GM10266 (cell line): ENCODE results near the gene FMNL1.
A peak's percentile ranks its signal among the peaks of the same experiment; 100 is the strongest.
"Not testable (repeated sequence)": the region's sequence is repeated elsewhere in the genome, so short reads cannot be mapped to it uniquely, and the experiment has no call there.

Source experiments
- DNase-seq: peaks from one replicate; pipeline ENCODE4 v3.0.0; 2012; ENCODE audit errors: extremely low spot score
- TF ChIP-seq, protein P1 (sequence below): IDR thresholded peaks from 2 replicates; pipeline ENCODE4 v1.5.1; 2012; ENCODE audit warnings: mild to moderate bottlenecking, low read depth; ENCODE audit not compliant: control insufficient read depth, insufficient read depth; ENCODE audit errors: missing control alignments

Gene FMNL1

DNA sequence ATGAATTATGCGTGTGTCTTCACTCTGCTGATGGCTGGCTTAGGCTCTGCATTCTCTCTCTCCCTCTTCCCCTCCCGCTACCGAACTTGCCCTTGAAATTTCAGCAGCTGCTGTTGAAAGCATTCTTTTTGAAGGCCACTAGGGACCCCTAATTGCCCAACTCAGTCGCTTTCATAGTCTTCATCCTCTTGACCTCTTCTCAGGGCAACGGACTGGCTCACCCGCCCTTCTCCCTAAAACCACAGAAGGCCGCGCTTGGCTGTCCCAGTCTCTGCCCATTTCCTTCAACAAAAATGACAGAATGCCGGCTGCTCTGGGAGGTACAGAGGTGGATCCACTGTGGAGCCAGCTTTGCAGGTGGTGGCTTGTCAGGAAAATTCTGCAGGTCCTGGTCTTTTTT lies 21.0 kb upstream of the FMNL1 start:
- DNase-seq = no peak
- TF ChIP-seq, protein P1, sequence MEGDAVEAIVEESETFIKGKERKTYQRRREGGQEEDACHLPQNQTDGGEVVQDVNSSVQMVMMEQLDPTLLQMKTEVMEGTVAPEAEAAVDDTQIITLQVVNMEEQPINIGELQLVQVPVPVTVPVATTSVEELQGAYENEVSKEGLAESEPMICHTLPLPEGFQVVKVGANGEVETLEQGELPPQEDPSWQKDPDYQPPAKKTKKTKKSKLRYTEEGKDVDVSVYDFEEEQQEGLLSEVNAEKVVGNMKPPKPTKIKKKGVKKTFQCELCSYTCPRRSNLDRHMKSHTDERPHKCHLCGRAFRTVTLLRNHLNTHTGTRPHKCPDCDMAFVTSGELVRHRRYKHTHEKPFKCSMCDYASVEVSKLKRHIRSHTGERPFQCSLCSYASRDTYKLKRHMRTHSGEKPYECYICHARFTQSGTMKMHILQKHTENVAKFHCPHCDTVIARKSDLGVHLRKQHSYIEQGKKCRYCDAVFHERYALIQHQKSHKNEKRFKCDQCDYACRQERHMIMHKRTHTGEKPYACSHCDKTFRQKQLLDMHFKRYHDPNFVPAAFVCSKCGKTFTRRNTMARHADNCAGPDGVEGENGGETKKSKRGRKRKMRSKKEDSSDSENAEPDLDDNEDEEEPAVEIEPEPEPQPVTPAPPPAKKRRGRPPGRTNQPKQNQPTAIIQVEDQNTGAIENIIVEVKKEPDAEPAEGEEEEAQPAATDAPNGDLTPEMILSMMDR = no peak

GRCh38 chr17:45201457-45201856 lies 20.2 kb upstream of the FMNL1 start:
- no peak for DNase-seq
- TF ChIP-seq, protein P1 = no peak

- not testable (repeated sequence) for DNase-seq
These were observed 19.8 kb upstream of the FMNL1 start for GRCh38 chr17:45201880-45202279.

DNA sequence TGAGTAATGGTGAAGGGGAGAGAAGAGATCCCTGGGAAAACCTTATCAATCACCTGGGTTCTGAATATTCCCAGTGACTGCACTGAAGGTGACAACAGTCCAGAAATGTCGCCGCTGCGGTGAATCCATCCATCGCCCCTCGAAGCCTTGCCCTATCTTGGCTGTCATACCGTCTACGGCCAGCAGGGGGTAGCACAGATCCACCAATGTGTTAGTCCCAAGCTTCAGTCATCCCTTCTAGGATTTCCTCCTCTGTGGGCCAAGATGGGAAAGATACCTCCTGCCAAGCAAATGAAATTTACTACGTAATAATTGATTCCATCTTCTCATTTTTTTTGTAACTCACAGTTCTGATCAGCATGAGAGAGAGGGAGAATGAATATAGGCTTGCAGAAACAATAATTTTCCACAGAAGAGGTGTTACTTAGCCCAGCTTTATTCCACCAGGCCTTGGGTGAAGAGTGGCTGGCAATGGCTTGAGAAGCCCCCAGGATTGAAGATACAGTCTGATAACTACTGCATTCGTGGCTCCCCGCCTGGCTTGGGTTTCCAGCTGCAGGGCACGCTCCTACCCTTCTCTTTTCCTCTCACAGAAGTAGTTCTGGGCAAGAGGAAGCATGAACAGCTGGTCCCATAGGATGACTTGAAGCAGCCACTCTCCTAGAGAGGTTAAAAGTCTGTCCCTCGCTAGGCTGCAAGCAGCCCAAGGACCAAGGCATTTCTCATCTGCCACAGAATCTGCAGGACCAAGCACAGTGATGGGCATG lies 2.6 kb upstream of the FMNL1 start:
- DNase-seq = peak; percentile 77
- TF ChIP-seq, protein P1 = peak; percentile 98

DNA sequence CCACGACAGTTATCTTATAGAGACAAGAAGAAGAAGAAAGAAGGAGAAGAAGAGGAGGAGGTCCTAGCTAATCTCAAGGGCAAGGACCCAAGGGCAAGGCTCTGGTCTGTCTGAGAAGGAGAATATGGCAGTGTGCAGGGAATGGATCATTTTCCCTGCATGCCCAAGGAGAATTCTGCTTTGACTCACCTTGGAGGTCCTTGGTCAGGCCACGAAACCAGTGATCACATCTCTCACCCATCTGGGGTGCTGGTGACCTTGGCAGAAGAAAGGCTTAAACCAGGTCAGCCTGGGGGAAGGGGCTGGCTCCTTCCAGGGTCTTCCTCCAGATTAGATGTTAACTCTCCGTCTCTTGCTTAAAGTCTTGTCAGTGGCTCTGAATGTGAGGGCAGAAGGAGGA lies 1.6 kb upstream of the FMNL1 start:
- no peak for DNase-seq
- TF ChIP-seq, protein P1 = no peak

DNA sequence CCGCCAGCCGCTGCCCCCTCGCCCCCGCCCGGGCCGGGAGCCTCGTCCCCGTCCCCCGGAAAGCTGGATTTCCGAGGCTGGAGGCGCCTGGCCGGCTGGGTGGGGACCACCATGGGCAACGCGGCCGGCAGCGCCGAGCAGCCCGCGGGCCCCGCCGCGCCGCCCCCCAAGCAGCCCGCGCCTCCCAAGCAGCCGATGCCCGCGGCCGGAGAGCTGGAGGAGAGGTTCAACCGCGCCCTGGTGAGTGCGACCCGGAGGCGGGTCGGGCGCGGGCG lies 266 bp downstream of the FMNL1 start:
- DNase-seq = no peak
- TF ChIP-seq, protein P1 = no peak

DNA sequence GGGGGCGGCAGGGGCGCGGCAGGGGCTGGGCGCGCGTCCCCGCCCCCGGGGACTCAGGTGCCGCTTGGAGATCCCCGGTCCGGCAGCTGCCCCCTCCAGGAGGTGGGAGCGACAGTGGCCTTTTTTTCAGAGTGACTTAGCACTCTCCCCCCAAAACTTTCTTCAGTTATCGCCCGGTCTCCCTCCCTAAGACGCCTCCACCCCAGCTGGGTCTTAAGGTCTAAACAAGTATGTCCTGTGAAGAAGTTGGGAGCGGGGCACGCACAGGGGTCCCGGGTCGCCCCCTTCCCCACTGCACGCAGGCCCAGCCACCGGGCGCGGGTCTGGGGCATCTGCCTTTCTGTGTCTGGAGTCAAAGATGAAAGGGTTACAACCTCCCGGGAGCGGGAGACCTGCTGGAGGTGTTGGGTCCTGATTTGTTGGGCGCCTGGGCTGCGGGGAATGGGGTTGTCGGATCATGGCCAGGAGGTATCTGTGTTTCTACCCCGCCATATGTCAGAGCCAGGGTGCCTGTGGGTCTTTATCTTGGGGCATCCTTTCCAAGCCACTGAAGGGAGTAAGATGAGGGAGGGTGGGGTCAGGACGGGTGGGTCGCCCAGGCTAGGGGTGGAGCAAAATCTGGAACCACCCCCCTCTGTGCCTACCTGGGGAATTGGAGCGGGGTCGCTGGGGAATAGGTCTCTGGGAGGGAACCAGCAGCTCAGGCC lies 757 bp downstream of the FMNL1 start:
- no peak for DNase-seq
- TF ChIP-seq, protein P1 = no peak
